Kidney capillary endothelial cell (primary cell): Measurements from ENCODE around the gene MRPL41.
"Not testable (repeated sequence)": the region's sequence is repeated elsewhere in the genome, so short reads cannot be mapped to it uniquely, and the experiment has no call there.

Experiments
- DNase-seq: peaks from one replicate; pipeline ENCODE4 v3.0.0-alpha.2; 2018; ENCODE audit warnings: low spot score

Gene MRPL41

DNA sequence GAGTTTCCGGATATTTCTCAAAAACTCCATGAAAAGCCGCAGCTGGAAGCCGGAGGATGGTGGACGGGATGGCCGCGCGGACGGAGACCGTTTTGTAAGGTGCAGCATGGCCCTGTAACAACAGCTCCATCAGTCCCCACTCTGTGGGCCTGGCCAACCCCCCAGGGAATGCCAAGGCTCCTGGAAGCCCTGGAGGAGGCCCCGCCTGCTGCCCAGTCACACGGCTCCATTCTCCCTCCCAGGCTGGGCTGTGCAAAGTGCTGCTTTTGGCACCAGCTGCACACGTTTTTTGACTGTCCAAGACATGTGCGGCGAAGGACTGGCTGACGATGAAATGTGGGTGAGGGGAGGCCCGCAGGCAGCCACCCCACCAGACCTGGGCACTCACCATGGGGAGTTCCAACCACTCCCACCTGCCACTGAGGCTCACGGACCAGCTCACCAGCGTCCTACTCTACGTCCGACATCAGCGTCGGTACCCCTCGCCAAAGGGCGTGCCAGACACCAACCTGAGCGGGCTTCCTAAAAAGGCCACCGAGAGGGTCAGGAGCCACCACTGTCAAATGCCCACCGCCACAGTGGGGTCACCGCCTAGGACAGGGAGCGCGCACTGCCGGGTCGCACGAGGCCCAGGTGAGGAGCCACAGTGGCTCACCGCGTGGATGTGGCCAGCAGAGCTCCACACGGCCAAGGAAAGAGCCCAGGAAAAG is 28.8 kb upstream of the MRPL41 start:
- no peak for DNase-seq

DNA sequence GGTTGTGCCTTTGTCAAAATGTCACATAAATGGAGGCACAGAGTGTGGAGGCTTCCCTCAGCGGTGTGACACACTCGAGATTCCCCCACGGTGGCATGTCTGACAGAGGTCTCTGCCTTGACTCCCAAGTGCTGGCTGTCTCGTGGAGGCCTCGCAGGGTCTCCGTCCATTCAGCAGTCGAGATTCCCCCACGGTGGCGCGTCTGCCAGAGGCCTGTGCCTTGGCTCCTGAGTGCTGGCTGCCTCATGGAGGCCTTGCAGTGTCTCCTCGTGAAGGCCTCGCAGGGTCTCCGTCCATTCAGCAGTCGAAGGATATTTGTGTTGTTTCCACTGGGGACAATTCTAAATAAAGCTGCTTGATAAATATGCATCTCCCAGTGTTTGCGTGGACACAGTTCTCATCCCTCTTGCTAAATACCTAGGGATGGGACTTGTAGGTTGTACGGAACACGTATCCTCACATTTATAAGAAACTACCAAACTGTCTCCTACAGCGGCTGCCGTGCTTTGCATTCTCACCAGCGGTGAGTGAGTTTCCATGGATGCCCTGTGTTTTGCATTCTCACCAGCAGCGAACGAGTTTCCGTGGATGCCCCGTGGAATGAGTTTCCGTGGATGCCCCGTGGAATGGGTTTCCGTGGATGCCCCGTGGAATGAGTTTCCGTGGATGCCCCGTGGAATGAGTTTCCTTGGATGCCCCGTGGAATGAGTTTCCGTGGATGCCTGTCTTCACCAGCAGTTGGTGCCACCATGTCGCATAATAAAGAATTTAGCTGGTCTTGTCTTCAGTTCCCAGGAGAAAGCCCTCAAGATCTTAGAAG is 27.3 kb upstream of the MRPL41 start:
- DNase-seq, result no peak

DNA sequence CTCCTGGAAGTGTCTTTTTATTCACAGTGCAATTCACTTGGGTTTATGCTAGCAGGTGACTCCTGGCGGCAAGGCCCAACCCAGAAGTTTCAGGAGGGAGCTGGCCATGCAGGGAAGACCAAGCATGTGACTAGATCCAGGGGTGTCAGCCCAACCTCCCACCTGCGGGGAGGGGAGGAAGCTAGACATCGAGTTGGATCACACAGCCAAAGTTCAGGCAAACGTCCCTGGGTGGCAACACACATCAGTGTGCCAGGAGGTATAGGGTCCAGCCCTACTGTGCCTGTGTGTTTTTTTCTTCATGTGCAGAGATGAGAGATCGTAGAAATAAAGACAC is 26.7 kb upstream of the MRPL41 start:
- DNase-seq, result no peak

DNA sequence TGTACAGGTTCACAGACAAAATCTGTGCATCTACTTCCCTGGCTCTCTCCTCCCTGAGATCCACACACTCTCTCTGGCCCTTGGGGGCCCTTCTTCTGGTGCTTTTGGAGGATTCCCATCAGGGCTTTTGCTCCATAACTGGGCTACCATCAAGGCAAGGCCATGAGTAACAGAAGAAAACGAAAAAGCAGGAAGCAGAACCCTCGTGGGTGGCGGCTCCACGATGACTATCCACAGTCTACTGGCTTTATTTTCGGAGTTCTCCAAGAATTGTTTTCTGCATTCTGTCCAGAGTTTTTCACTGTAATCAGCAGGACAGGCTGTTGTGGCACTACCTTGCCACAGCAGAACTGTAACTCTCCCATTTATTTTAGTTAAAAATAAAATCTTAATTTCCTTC is 21.3 kb upstream of the MRPL41 start:
- no peak for DNase-seq

DNA sequence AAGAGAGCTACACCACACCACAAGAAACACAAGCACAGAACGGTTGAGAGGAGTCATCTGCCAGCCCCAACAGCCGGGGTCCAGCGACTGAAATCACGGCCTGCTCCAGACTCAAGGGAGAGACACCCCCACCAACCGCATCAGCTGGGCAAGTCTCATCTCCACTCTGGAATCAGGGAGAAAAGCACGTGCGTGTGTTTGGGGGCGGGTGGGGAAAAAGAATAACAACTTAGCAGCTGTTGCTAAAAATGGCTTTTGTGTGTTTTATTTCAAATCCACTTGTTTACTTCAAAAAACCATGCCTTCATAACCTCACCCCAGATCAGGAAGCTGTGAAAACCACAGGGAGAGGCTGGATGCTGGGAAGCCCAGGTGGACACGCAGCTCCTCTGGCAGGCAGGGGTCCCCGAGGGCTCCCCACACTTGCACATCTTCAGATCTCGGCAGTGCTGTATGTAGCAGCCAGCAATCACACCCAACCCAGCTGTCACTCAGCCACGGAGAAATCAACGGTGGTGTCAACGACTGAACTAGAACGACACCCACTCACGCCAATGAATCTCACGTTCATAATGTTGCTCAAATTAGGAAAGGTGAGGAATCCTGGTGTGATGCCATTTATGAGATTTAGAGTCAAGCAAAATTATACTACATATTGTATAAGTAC is 20.4 kb upstream of the MRPL41 start:
- DNase-seq, result no peak

DNA sequence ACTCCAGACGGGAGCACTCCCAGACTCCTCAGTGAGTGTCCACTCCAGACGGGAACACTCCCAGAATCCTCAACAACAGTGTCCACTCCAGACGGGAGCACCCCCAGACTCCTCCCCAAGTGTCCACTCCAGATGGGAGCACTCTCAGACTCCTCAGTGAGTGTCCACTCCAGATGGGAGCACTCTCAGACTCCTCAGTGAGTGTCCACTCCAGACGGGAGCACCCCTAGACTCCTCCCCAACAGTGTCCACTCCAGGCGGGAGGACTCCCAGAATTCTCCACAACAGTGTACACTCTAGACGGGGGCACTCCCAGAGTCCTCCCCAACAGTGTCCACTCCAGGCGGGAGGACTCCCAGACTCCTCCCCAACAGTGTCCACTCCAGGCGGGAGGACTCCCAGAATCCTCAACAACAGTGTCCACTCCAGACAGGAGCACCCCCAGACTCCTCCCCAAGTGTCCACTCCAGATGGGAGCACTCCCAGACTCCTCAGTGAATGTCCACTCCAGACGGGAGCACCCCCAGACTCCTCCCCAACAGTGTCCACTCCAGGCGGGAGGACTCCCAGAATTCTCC is 18.7 kb upstream of the MRPL41 start:
- not testable (repeated sequence) for DNase-seq

DNA sequence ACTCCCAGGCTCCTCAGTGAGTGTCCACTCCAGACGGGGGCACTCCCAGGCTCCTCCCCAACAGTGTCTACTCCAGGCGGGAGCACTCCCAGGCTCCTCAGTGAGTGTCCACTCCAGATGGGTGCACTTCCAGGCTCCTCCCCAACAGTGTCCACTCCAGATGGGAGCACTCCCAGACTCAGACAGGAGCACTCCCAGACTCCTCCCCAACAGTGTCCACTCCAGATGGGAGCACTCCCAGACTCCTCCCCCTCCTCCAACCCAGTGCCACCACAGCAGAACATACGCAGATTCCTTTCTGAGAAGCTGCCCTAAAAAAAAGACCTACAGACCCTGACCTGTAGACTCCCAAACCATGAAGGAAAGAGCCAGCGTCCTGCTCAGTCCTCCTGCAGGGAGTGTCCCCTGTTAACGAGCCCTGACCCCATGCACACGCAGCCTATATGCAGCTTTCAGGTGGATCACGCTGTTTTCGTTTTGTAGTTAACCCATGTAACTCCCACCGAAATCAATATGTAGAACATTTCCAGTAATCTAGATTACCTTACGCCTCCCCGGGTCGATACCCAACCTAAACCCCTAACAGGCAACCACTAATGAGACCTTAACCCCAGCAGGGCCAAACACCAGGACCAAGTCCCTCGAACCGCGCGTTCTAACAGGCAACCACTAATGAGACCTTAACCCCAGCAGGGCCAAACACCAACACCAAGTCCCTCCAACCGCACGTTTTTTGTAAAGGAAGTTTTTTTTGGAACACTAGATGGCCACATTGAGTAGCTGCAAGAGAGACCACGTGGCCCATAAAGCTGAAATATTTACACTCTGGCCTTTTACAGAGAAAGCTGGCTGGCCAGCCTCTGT is 17.2 kb upstream of the MRPL41 start:
- DNase-seq, result peak; percentile 55

DNA sequence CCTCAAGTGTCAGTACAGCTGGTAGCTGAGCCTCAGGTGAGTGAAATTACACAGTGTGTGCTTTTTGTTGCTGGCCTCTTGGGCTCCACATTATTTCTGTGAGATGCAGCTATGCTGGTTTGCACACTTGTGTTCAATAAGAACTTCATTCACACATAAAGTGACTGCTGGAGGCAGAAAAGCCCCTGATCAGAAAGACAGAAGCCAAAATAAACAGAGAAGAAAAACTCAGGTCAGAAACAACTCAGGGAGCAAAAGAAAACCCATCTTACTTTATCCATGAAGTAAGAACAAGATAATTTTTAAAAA is 16.6 kb upstream of the MRPL41 start:
- DNase-seq, result no peak

DNA sequence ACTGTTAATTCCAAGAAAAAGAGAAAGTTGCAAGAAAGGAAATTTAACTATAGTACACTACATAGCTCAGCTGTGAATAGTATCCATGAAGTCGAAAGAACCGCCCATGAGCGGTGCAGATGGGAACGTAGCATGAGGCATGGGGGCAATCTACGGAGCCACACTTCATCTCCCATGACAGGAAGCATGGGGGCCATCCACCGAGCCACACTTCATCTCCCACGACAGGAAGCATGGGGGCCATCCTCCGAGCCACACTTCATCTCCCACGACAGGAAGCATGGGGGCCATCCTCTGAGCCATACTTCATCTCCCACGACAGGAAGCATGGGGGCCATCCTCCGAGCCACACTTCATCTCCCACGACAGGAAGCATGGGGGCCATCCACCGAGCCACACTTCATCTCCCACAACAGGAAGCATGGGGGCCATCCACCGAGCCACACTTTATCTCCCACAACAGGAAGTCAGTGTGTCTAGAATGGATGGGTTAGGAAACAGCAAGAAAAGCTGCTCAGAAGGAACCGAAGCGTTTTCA is 15.0 kb upstream of the MRPL41 start:
- DNase-seq, result not testable (repeated sequence)

DNA sequence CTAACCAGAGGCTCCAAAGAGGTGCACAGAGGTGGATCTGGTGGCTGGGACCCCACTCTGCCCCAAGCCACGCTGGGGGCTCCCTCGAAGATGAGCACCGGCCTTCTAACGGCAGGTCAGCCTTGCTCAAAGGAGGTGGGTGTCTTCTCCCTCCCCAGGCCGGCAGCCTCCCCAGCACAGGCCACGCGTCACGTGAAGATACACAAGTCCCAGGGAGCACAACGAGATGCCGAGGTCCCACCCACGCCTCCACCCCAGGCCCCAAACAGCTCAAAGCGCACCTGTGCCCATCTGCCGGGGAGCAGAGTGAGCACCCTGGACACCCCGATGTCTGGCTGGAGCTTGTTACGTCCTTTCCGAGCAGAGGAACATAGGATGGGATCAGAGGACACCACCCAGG is 13.6 kb upstream of the MRPL41 start:
- DNase-seq, result no peak

DNA sequence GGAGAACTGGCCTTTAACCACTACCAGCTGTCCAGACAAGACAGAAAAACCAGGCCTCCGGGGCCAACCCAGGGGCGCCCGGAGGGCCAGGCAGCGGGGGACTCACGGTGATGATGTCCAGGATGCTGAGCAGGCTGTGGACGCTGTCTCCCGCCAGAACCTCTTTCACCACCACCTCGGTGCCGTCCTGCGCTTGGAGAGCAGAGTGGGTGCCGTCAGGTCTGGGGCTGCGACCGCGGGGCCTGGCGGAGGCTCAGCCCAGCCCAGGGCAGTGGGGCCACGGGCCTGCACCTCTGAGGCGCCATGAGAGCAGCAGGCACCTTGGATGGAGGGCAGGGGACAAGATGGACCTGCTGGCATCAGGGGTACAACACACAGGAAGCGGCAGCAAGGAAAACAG is 11.1 kb upstream of the MRPL41 start:
- DNase-seq, result no peak

DNA sequence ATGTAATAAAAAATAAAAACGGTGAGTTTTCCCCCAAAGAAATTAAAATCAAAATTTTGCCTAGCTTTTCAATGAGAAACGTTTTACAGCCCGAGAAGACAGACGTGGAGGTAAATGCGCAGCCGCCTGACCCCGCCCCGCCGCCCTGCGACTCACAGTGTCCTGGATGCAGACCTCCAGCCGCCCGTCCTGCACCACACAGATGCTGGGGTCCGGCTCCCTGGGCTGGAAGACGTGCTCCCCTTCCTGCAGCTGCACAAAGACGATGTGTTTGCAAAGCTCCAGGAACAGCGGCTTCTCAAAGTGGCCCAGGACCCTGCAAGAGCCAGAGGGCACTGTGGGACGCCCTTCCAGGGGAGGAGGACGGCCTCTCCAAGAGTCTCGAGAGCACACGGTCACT is 9.2 kb upstream of the MRPL41 start:
- no peak for DNase-seq

DNA sequence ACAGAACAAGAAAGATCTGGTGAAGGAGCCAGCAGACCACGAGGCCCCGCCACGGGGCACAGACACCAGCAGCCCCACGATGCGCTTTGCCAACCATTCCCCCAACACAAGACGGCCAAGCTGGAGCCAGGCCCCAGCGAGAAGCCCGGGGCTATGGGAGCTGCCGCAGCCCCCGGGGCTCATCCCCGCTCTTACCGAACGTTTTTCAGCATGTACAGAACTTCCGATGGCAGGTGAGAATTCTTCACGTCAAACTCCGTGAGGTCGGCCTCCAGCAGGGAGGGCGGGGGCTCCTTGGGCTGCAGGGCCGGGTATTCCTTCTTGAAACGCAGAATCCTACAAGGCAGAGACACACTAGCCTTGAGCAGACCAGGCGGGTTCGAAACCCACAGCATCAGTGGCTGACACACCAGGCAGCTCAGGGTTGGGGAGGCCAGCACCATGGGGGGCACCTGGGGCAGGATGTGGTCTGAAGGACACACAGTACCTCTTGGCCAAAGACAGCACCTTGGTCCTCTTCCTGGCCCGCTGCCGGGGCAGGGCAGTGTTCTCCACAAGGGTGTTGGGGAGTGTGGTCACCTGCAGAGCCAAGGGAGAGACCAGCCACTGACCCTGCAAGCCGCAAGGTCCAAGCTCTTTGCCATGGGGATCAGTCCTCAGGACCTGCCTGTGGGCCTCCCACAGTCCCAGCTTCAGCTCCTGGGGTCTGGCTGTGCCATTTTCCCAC is 8.3 kb upstream of the MRPL41 start:
- DNase-seq, result no peak

DNA sequence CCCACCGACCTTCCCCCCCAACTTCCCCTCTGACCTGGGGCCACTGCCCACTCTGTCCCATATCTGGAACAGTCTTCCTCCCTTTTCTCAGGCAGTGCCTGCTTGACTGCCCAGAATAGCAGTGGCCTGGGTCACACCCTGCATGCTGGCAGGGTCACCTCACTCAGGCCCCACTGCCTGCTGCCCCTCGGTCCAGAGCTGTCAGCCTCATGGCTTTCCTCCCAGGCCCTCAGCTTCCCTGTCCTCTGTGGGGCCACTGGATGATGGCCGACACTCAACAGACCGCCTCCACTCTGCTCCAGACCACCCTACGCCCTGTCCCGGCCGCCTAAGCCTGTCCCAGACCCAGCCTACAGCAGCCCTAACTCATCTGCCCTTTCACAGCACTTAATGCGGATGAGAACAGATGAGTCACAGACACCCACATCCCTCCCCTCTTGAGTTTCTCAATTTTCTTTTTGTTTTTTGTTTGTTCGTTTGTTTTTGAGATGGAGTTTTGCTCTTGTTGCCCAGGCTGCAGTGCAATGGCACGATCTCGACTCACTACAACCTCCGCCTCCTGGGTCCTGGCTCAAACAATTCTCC is 7.4 kb upstream of the MRPL41 start:
- no peak for DNase-seq

DNA sequence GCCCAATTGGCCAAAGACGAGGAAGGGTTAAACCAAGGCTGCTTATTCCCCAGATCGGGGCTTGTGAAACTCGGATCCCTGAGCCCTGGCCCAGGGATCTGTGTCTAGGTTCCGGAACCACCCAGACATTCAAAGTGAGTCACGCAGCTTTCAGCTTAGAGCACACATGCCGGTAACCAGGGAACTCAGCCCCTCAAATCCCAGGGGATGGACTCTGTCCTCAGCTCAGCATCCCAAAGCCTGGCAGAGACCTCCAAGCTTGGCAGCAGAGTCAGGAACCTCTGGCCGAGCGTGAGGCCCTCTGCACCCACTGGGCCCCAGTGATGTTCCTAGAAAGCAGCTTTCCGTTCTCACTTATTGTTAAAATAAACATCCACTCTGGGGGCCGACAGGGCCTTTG is 6.6 kb upstream of the MRPL41 start:
- no peak for DNase-seq

DNA sequence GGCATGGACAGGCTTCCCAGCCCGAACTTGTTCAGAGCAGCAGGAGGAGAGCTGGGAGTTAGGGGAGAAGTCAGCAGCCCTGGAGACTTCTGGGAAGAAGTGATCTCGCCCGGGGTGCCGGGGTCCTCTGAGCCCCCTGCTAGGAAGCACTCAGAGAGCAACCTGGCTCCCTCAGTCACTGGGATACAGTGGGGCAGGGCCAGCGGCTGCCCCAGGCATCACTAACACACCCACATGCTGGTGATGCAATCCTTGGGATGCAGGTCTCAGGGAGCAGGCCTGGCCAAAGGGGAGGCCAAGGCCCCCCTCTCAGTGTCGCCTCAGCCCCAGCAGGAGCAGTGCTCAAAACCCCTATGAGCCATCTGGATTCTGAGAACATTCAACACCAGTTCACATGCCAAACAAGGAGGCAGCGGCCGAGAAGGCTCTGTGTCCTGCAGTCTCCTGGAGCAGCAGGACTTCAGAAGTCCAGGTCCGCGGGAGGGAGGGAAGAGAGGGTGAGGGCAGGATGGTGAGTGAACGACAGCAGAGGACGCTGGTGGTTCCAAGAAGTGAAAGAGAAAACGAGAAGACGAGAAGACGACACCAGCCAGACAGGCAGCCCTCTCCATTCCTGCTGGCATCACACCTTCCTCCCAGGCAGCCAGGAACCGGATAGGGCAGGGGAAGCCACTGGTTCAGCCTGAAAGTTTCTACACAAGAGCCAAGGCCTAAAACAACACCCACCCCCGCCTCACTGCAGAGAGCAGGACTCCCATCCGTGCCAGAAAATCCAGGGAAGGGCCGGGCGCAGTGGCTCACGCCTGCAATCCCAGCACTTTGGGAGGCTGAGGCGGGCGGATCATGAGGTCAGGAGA is 3.8 kb upstream of the MRPL41 start:
- DNase-seq, result no peak

DNA sequence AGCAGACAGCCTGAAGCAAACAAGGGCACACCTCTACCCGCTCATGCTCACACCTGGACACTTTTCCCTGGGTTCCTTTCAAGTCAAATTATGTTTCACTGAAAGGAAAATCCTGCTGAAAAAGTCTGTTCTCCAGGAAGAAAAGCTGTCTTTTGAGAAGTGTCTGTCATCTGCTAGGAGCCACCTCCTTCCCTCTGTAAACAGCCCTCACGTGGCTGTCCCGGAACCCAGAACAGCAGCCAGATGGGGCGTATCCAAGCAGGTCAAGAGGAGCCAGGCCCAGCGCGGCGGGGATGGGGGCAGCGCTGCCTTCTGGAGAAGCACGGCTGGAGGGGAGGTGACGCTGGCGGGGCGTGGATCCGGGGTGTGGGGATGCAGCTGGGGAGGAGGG is 1.5 kb upstream of the MRPL41 start, which contains the start of gene PNPLA7:
Gene PNPLA7, minus strand, starts transcription at position 172 of the 391 bp plus-strand sequence. CDS start 205 bp downstream, outside the sequence.
- peak; percentile 31 for DNase-seq

DNA sequence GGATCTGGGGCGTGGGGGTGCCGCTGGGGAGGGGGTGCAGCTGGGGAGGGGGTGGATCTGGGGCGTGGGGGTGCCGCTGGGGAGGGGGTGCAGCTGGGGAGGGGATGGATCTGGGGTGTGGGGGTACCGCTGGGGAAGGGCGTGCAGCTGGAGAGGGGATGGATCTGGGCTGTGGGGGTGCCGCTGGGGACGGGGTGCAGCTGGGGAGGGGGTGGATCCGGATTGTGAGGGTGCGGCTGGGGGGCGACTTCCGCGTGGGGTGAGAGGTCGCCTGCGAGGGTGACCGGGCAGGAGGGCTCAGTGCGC is 768 bp upstream of the MRPL41 start:
- DNase-seq, result not testable (repeated sequence)

DNA sequence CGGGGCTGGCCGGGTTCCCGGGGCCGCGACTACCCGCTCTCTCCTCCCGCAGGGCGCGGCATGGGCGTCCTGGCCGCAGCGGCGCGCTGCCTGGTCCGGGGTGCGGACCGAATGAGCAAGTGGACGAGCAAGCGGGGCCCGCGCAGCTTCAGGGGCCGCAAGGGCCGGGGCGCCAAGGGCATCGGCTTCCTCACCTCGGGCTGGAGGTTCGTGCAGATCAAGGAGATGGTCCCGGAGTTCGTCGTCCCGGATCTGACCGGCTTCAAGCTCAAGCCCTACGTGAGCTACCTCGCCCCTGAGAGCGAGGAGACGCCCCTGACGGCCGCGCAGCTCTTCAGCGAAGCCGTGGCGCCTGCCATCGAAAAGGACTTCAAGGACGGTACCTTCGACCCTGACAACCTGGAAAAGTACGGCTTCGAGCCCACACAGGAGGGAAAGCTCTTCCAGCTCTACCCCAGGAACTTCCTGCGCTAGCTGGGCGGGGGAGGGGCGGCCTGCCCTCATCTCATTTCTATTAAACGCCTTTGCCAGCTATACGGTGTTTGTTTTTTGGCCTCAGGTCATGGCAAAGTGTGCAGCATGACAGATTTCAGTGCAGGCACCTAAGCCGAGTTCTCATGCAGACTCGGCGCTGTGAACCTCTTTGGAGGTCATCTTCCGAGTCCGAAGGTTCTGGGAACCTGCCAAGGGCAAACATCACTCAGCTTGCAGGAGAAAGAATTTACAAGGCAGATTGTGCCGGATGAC is 516 bp downstream of the MRPL41 start:
- DNase-seq, result peak; percentile 20
